Measurements from ENCODE around the gene NME2.
"Not testable (repeated sequence)": the region's sequence is repeated elsewhere in the genome, so short reads cannot be mapped to it uniquely, and the experiment has no call there.

The NME2 gene

DNA sequence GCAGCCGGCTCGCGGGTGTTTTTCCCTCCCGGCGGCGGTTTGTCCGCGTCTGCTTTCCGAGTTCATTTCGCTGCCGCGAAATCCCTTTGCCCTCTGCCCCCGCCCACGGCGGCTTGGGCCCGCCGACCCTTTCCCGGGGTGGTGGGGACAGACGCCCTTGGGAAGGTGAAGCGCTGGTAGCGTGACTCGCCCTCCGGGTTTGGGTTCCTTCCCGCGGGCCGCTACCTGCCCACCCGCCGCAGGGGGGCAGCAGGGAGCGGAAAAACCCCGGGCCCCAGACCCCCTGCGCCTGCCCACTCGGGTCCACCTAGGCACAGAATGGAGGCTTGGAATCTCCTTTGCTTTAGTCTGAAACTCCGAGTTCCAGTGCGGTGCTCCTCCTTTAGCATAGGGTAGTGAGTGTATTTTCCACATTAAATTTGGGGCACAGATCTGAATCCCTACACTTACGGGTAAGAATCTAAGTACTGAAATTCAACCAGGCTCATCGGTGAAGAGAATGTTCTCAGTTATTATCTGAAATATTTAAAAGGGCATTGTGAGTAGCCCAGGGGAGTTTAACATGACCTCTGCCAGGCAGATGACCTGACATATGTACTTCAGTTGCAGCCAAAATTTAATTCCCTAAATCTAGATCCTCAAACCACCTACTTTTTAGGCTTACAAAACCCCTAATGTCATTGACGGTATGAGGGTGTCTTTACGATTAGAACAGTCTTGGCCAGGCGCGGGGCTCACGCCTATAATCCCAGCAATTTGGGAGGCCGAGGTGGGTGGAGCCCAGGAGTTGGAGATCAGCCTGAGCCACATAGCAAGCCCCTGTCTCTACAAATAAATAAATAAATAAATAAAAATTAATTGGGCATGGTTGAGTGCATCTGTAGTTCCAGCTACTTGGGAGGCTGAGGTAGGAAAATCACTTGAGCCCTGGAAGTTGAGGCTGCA is 1.0 kb downstream of the NME2 start:
- Histone ChIP-seq H2AFZ (ENCODE audit: low read depth, low read length, severe bottlenecking) (peak overlapping the region; percentile 72), H3K79me2 (ENCODE audit: insufficient read depth, low read length) (peaks cover 16% of the 10 kb centered on the region), H3K27ac (ENCODE audit: low read depth, low read length) (peak overlapping the region; percentile 65), H3K4me3 (ENCODE audit: insufficient read depth, low read length, poor library complexity, severe bottlenecking) (peak overlapping the region; percentile 69), H3K9ac (ENCODE audit: low read length) (peak overlapping the region; percentile 82), H3K4me2 (ENCODE audit: low read depth, low read length, poor library complexity, severe bottlenecking) (peak overlapping the region; percentile 79), H3K9me3 (ENCODE audit: insufficient read depth, low read length) (no peaks in the 10 kb centered on the region), H3F3A (ENCODE audit: insufficient read depth) (peaks cover 27% of the 10 kb centered on the region; the same call in 1 of the 2 replicates), H3K36me3 (ENCODE audit: low read length) (peaks cover 16% of the 10 kb centered on the region; the same call in 1 of the 2 replicates), H3K9me2 (replicated peaks; ENCODE audit: insufficient read depth, low read length) (no peaks in the 10 kb centered on the region), H4K20me1 (ENCODE audit: low read depth, low read length) (peaks cover 2% of the 10 kb centered on the region; the same call in 1 of the 2 replicates), H3K27me3 (ENCODE audit: low read length) (no peaks in the 10 kb centered on the region)
- TF ChIP-seq, protein P1, sequence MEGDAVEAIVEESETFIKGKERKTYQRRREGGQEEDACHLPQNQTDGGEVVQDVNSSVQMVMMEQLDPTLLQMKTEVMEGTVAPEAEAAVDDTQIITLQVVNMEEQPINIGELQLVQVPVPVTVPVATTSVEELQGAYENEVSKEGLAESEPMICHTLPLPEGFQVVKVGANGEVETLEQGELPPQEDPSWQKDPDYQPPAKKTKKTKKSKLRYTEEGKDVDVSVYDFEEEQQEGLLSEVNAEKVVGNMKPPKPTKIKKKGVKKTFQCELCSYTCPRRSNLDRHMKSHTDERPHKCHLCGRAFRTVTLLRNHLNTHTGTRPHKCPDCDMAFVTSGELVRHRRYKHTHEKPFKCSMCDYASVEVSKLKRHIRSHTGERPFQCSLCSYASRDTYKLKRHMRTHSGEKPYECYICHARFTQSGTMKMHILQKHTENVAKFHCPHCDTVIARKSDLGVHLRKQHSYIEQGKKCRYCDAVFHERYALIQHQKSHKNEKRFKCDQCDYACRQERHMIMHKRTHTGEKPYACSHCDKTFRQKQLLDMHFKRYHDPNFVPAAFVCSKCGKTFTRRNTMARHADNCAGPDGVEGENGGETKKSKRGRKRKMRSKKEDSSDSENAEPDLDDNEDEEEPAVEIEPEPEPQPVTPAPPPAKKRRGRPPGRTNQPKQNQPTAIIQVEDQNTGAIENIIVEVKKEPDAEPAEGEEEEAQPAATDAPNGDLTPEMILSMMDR (IDR thresholded peaks at IDR 0.05; ENCODE audit: insufficient read depth, low read length, poor library complexity, severe bottlenecking) = no peak
- TF ChIP-seq EZH2phosphoT487 (conservative IDR thresholded peaks at IDR 0.05; ENCODE audit: low read length) = no peak

DNA sequence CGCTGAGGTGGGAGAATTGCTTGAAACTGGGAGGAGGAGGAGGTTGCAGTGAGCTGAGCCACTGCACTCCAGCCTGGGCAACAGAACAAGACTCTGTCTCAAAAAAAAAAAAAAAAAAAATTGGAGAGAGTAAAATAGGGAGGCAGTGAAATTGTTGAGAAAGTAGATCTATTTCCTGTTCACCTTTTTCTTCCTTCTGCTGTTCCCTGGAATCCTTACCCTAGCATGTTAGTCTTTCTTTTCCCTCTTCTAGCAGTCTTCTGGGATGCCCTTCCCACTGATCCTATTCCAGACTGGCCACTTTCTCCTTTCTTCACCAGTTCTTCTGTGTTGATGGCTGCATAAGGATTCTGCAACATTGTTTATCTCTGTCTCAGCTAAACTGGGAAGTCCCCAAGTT is 3.1 kb downstream of the NME2 start:
- Histone ChIP-seq H3K9ac (ENCODE audit: low read length) (no peak overlapping the region), H2AFZ (ENCODE audit: low read depth, low read length, severe bottlenecking) (no peak overlapping the region), H3K4me3 (ENCODE audit: insufficient read depth, low read length, poor library complexity, severe bottlenecking) (no peak overlapping the region), H3K27ac (ENCODE audit: low read depth, low read length) (no peak overlapping the region), H3K36me3 (ENCODE audit: low read length) (peaks cover 18% of the 10 kb centered on the region; the same call in 1 of the 2 replicates), H3K79me2 (ENCODE audit: insufficient read depth, low read length) (peaks cover 16% of the 10 kb centered on the region), H4K20me1 (ENCODE audit: low read depth, low read length) (peaks cover 3% of the 10 kb centered on the region; the same call in 1 of the 2 replicates), H3F3A (ENCODE audit: insufficient read depth) (peaks cover 27% of the 10 kb centered on the region), H3K27me3 (ENCODE audit: low read length) (no peaks in the 10 kb centered on the region), H3K9me3 (ENCODE audit: insufficient read depth, low read length) (no peaks in the 10 kb centered on the region), H3K4me2 (ENCODE audit: low read depth, low read length, poor library complexity, severe bottlenecking) (no peak overlapping the region), H3K9me2 (replicated peaks; ENCODE audit: insufficient read depth, low read length) (no peaks in the 10 kb centered on the region)
- TF ChIP-seq, protein P1 (IDR thresholded peaks at IDR 0.05; ENCODE audit: insufficient read depth, low read length, poor library complexity, severe bottlenecking) = no peak
- no peak for TF ChIP-seq EZH2phosphoT487 (conservative IDR thresholded peaks at IDR 0.05; ENCODE audit: low read length)

DNA sequence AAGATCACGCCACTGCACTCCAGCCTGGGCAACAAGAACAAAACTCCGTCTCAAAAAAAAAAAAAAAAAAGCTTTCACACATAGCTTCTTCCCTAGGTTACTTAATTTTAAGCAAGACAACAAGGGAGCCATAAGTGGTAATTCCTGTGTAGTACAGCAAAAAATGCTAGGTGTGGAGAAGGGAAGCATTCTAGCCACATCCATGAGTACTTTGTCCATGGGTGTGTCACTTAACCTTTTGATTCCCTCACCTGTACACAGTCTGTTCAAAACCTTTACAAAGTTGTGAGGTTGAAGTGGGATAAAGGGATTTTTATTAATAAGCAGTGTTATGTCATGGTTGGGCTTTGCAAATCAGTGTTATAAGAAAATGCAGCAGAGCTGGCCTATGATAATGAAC is 4.5 kb downstream of the NME2 start:
- peaks cover 17% of the 10 kb centered on the region for H3F3A ChIP-seq (ENCODE audit: insufficient read depth)
- H3K27me3 ChIP-seq (ENCODE audit: low read length) = no peaks in the 10 kb centered on the region
- H3K9me3 ChIP-seq (ENCODE audit: insufficient read depth, low read length) = no peaks in the 10 kb centered on the region
- H3K9ac ChIP-seq (ENCODE audit: low read length) = no peak overlapping the region
- no peak overlapping the region for H3K4me3 ChIP-seq (ENCODE audit: insufficient read depth, low read length, poor library complexity, severe bottlenecking)
- no peak overlapping the region for H2AFZ ChIP-seq (ENCODE audit: low read depth, low read length, severe bottlenecking)
- no peak overlapping the region for H3K27ac ChIP-seq (ENCODE audit: low read depth, low read length)
- peaks cover 3% of the 10 kb centered on the region; the same call in 1 of the 2 replicates for H4K20me1 ChIP-seq (ENCODE audit: low read depth, low read length)
- H3K36me3 ChIP-seq (ENCODE audit: low read length) = peaks cover 18% of the 10 kb centered on the region; the same call in 1 of the 2 replicates
- H3K9me2 ChIP-seq (replicated peaks; ENCODE audit: insufficient read depth, low read length) = no peaks in the 10 kb centered on the region
- peaks cover 16% of the 10 kb centered on the region for H3K79me2 ChIP-seq (ENCODE audit: insufficient read depth, low read length)
- TF ChIP-seq, protein P1 (IDR thresholded peaks at IDR 0.05; ENCODE audit: insufficient read depth, low read length, poor library complexity, severe bottlenecking) = no peak
- TF ChIP-seq EZH2phosphoT487 (conservative IDR thresholded peaks at IDR 0.05; ENCODE audit: low read length) = no peak
- H3K4me2 ChIP-seq (ENCODE audit: low read depth, low read length, poor library complexity, severe bottlenecking) = no peak overlapping the region

GRCh38 chr17:51172030-51172429 is 5.8 kb downstream of the NME2 start:
- not testable (repeated sequence) for H3K4me3 ChIP-seq (ENCODE audit: insufficient read depth, low read length, poor library complexity, severe bottlenecking); H3K9me2 ChIP-seq (replicated peaks; ENCODE audit: insufficient read depth, low read length); H4K20me1 ChIP-seq (ENCODE audit: low read depth, low read length); H3K27me3 ChIP-seq (ENCODE audit: low read length); H3K9ac ChIP-seq (ENCODE audit: low read length); H2AFZ ChIP-seq (ENCODE audit: low read depth, low read length, severe bottlenecking); H3K9me3 ChIP-seq (ENCODE audit: insufficient read depth, low read length); H3K4me2 ChIP-seq (ENCODE audit: low read depth, low read length, poor library complexity, severe bottlenecking); H3K27ac ChIP-seq (ENCODE audit: low read depth, low read length)
- Histone ChIP-seq H3K79me2 (ENCODE audit: insufficient read depth, low read length) (peaks cover 12% of the 10 kb centered on the region), H3F3A (ENCODE audit: insufficient read depth) (peaks cover 14% of the 10 kb centered on the region), H3K36me3 (ENCODE audit: low read length) (peaks cover 18% of the 10 kb centered on the region; the same call in 1 of the 2 replicates)
